ENCODE data around the gene UBE2O.

Gene UBE2O

DNA sequence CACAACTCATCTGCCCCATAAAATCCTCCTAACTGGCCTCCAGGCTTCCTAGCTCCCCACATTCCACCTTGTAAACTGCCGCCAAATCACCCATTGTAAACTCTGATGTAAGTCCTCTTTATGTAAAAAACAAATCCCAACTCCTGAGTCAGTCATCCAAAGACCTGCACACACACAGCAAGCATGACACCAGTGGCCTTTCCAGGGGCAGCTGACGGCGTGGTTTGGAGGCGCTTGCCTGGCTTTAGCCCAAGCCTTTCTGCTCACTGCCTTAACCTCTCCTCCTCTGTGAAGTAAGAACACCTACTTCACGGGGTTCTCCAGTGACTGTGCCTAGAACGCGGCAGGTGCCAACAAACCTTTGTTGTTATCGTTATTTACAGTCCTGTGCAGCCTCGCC lies 14.0 kb downstream of the UBE2O start:
- DNase-seq (ENCODE audit: low spot score): no peak

- no peak for DNase-seq (ENCODE audit: low spot score)
These were observed 15.2 kb downstream of the UBE2O start for GRCh38 chr17:76437467-76438402.

DNA sequence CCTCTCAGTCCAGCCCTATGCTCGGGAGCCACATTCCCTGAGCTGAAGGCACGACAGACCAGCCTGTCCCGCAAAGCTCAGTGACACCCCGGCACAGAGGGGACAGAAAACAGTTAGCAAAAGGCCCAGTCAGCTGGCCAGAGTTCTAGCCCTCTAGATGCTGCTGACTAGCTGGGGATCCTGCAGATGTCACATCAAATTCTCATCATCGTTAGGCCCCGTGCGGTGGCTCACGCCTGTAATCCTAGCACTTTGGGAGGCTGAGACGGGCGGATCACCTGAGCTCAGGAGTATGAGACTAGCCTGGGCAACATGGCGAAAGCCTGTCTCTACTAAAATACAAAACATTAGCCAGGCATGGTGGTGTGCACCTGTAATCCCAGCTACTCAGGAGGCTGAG lies 17.2 kb downstream of the UBE2O start:
- DNase-seq (ENCODE audit: low spot score): no peak

GRCh38 chr17:76434870-76435269 lies 18.1 kb downstream of the UBE2O start:
- DNase-seq (ENCODE audit: low spot score): no peak

DNA sequence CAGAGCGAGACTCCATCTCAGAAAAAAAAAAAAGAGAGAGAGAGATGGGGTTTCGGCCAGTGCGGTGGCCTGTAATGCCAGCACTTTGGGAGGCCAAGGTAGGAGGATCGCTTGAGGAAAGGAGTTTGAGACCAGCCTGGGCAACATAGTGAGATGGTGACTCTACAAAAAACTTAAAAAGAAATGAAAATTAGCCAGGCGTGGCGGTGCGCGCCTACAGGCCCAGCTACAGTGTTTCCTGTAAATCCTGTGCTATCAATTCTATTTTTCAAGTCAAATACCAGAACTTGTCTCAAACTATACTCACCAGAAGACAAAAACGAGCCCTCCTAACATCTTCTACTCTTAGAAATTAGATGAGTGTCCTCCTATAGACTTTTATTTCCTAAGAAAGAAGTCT lies 19.3 kb downstream of the UBE2O start:
- DNase-seq (ENCODE audit: low spot score): no peak

GRCh38 chr17:76432712-76433336 lies 20.1 kb downstream of the UBE2O start:
- no peak for DNase-seq (ENCODE audit: low spot score)

DNA sequence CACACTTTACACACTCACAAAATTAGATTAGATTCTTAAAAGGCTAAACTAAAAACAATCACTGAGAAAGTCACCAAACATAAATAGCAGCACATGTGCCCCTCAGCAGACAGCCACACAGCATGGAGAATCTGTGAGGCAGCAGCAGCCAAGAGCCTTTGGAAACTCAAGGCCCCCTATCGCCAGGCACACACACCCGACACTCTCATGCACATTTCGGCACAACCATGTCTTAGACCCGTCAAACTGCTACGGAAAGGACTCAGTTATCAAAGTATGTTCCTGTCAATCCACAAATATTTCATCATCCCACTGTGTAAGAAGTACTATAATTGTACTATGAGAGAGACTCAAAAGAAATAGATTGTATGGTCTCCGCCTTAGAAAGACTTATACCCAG lies 20.9 kb downstream of the UBE2O start:
- no peak for DNase-seq (ENCODE audit: low spot score)

GRCh38 chr17:76431509-76431908 lies 21.4 kb downstream of the UBE2O start:
- no peak for DNase-seq (ENCODE audit: low spot score)

GRCh38 chr17:76428511-76428910 lies 24.4 kb downstream of the UBE2O start:
- DNase-seq (ENCODE audit: low spot score): no peak

GRCh38 chr17:76427501-76428231 lies 25.3 kb downstream of the UBE2O start:
- no peak for DNase-seq (ENCODE audit: low spot score)

- no peak for DNase-seq (ENCODE audit: low spot score)
These were observed 26.1 kb downstream of the UBE2O start for GRCh38 chr17:76426853-76427252.

DNA sequence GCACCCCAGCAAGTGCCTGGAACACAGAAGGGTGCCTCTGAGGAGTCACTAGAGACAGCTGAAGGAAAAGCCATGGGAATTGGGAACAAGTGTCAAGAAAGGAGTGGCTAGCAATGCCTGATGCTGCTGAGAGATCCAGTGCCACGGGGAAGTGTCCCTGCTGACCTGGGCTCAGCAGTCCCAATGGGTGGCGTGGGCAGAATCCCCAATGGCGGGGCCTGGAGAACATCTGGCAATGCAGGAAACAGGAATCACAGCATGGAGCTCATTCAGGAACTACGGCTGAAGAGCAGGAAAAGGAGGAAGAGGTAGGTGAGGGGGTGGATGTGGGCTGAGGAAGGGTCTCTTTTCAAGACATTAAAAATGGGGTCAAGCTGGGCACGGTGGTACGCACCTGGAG lies 30.1 kb downstream of the UBE2O start:
- DNase-seq (ENCODE audit: low spot score): no peak

DNA sequence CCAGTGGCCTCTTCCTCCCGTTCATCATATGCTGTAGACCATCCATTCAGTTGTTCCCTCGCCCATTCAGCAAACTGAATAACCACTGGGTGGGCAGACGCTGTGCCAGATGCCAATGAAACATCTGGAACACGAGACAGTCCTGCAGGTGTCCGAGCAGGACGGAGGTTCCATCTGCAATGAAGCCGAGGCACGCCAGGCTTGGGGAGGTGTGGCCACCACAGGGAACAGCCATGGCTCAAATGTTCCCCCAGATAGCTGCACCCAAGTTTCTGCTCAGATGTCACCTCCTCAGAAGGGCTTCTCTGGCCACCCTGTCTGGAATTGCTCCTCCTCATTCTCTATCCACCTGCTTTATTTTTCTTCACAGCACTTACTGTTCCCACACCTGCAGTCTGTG lies 30.5 kb downstream of the UBE2O start:
- DNase-seq (ENCODE audit: low spot score): no peak

DNA sequence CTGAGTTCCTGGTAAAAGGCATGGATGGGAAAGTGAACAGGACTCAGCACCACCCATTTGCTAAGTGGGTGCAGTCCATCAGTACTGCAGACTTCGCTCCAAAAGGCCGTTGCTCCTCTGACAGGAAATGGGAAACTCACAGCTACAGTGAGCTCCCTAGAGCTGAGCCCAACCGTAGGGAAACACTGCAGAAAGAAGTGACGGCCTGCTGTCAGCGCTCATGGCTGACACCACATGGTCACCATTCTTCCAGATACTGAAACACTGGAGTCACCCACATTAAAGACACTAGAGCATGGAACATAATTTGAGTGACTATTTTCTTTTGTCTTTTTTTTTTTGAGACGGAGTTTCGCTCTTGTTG lies 31.9 kb downstream of the UBE2O start:
- peak; percentile 47 for DNase-seq (ENCODE audit: low spot score)

DNA sequence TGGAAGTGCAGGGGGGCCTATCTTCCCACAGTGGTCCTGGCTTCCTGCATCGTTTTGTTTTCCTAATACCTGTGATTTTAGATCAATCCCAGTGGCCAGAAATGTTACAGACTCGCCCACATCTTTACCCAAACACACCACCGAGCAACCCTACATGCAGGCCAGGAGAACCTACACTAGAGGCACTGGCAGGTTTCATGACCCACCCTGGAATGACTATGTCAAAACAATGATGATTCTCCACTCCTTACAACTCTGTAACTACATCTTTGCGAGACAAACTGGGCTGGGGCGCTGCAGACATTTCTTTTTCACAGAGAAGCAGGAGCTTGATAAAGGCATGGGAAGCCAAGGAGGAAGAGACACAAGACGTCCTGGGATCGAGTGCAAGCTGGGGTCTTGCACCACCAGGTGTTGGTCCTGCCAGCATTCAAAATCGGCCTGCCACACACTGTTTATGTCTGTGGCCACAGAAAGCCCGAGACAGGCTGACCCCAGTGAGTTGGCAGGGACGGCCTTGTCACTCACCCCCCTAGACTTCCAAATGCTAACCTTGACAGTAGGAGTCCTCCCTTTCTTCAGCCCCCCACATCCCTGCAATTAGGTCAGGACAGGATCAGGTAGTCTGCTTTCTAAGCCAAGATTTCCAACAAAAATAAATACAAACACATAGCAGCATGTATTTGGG lies 32.5 kb downstream of the UBE2O start:
- DNase-seq (ENCODE audit: low spot score): no peak

DNA sequence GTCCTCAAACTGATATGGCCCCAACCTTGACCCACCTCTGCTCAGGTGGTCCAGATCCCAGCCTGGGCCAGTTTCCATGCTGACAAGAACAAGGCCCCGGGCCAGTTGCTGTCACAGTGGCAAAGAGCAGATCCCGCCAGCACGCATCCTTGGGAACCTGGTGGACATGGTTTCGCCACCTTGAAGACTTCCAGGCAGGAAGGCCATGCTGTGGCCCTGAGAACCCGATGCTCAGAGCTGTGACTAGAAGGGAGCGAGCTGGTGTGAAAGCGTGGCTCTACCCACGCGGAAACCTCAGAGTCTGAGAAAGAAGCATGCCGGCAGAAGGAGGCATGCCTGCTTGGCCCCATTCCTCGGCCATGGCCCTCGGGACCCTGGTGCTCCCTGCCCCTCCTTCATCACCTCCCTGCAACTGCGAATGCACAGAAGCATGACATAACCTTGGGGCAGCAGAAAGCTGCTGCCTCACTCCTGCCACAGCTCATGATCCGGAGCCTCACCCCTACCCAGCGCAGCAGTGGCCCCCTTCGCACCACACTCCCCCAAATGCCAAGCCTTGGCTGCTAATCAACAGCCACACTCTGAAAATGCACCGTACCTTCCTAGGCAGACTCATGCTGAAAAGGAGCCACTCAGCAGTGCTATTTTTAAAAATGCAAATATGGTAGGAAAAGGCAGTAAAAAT lies 33.2 kb downstream of the UBE2O start:
- no peak for DNase-seq (ENCODE audit: low spot score)

- no peak for DNase-seq (ENCODE audit: low spot score)
These were observed 35.3 kb downstream of the UBE2O start for GRCh38 chr17:76417499-76418143.

- DNase-seq (ENCODE audit: low spot score): no peak
These were observed 36.1 kb downstream of the UBE2O start for GRCh38 chr17:76416899-76417298.

DNA sequence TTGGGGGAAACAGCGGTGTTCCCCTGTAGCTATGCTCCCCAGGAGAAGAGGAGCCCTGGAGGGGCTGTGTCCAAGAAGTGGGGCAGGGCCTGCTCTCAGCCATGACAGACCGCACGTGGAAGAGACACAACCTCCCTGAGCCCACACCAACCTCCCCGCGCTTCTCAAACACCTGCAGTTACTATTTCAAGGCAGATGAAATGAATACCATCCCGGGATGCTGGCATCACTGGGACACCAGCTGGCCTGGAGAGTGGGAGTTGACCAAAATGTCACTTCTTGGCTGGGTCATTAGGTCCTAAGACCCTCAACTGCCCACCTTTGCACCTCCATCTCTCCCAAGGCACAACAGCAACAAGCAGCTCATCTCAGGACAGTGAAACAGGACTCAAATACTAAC lies 36.5 kb downstream of the UBE2O start:
- DNase-seq (ENCODE audit: low spot score): no peak

DNA sequence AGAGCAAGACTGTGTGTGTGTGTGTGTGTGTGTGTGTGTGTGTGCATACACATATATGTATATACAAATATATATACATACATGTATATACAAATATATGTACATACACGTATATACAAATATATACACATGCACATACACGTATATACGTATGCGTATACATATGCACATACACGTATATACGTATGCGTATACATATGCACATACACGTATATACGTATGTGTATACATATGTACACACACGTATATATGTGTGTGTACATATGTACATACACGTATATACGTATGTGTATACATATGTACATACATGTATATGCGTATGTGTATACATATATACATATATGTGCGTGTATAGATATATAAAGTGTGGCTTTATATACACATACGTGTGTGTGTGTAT lies 37.2 kb downstream of the UBE2O start:
- no peak for DNase-seq (ENCODE audit: low spot score)
